HFF-Myc (cell line): ENCODE results near the gene KRTAP13-4.

Experiments
- DNase-seq: peaks from one replicate; pipeline ENCODE4 v3.0.0-alpha.2; 2011; ENCODE audit warnings: low read depth; ENCODE audit errors: extremely low read depth
- H3K4me3 ChIP-seq: replicated peaks from 2 replicates; pipeline ENCODE4 v1.5.1; 2011; ENCODE audit warnings: low read depth, mild to moderate bottlenecking, control low read depth, low read length
- CTCF ChIP-seq: IDR thresholded peaks from 2 replicates; pipeline ENCODE4 v1.5.1; 2012; ENCODE audit warnings: mild to moderate bottlenecking, low read depth, low read length, control low read depth; ENCODE audit errors: missing control alignments

The KRTAP13-4 gene

GRCh38 chr21:30430170-30430655 is at the start of gene KRTAP13-4:
Gene KRTAP13-4, plus strand, starts transcription at chr21:30430220. Its CDS starts 56 bp downstream, at chr21:30430276.
- TF ChIP-seq CTCF = no peak
- no peak within 1 kb of the TSS for H3K4me3 ChIP-seq
- no peak for DNase-seq

- DNase-seq = no peak
- no peak for TF ChIP-seq CTCF
Measured at GRCh38 chr21:30382201-30382600, 47.8 kb upstream of the KRTAP13-4 start.

GRCh38 chr21:30391492-30392025 is 38.5 kb upstream of the KRTAP13-4 start:
- no peak for DNase-seq
- TF ChIP-seq CTCF = no peak

More at GRCh38 chr21:30382201-30382600, 47.8 kb upstream of the KRTAP13-4 start:
- no peak overlapping the region for H3K4me3 ChIP-seq

GRCh38 chr21:30395731-30396130 is 34.3 kb upstream of the KRTAP13-4 start, which contains the start of gene KRTAP13-1:
Gene KRTAP13-1, plus strand, starts transcription at chr21:30396031. Its CDS starts 56 bp downstream, at chr21:30396087.
- DNase-seq = no peak
- H3K4me3 ChIP-seq = no peak within 1 kb of the TSS
- TF ChIP-seq CTCF = no peak

More at GRCh38 chr21:30391492-30392025, 38.5 kb upstream of the KRTAP13-4 start:
- no peak overlapping the region for H3K4me3 ChIP-seq

- no peak overlapping the region for H3K4me3 ChIP-seq
- peak; percentile 17 for TF ChIP-seq CTCF
- DNase-seq = peak; percentile 12
Measured at GRCh38 chr21:30408782-30409494, 21.1 kb upstream of the KRTAP13-4 start.

GRCh38 chr21:30415993-30416392 is 14.0 kb upstream of the KRTAP13-4 start:
- no peak overlapping the region for H3K4me3 ChIP-seq
- TF ChIP-seq CTCF = no peak
- DNase-seq = no peak

- no peak for TF ChIP-seq CTCF
- H3K4me3 ChIP-seq = no peak within 1 kb of the TSS
Measured at GRCh38 chr21:30425826-30426225, 4.2 kb upstream of the KRTAP13-4 start, which contains the start of gene KRTAP13-3. Gene KRTAP13-3, minus strand, starts transcription at chr21:30425926. Its CDS starts 14 bp downstream, at chr21:30425912.

More at GRCh38 chr21:30425826-30426225, 4.2 kb upstream of the KRTAP13-4 start, which contains the start of gene KRTAP13-3:
- DNase-seq = no peak
